HG03196 (cell line): ENCODE data around the gene ESRRB.

Experiments
- ATAC-seq: cut with Tn5 transposase; IDR thresholded peaks from one replicate; pipeline ENCODE4 v1.9.1; 2021; ENCODE audit not compliant: unreplicated experiment

Gene ESRRB

GRCh38 chr14:76439237-76439775, 63.4 kb downstream of the ESRRB start:
- no peak for ATAC-seq

DNA sequence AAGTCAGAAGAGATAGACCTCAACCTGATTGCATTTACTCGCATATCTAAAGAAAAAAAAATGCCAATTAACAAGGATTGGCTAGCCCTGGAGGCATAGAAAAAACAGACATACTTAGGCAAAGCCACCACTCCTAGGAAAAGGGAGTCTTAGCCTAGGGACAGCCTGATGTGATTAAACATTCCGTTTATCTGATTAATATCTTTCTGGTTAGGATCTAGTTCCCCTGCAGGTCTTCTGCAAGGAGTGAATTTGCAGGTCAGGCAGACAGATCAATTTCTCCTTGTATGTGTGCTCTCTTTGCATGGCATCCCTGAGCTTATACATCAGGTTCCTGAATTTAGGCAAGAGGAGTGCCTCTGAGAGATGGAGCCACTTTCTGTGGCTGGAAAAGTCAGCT, 70.5 kb downstream of the ESRRB start:
- no peak for ATAC-seq

GRCh38 chr14:76446921-76447320, 71.0 kb downstream of the ESRRB start:
- ATAC-seq = no peak

DNA sequence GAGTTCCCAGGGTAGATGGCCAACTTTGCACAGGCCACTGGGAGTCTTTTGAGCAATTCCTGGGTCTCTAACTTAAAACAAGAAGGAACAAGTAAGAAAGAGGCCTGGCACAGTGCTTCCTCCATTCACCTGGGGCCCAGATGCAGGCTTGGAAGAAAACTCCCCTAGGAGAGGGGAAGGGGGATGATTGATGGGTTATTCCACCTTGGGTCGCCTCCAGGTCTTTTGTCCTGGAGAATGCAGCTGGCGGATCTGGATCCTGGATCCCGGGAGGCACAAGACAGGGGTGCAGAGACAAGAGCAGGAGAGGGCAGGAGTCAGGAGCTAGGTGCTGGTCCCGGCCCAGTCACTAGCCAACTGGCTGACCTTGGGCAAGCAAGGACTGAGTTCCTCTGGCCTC, 74.5 kb downstream of the ESRRB start:
- no peak for ATAC-seq

GRCh38 chr14:76456200-76456599, 80.3 kb downstream of the ESRRB start:
- ATAC-seq = no peak

DNA sequence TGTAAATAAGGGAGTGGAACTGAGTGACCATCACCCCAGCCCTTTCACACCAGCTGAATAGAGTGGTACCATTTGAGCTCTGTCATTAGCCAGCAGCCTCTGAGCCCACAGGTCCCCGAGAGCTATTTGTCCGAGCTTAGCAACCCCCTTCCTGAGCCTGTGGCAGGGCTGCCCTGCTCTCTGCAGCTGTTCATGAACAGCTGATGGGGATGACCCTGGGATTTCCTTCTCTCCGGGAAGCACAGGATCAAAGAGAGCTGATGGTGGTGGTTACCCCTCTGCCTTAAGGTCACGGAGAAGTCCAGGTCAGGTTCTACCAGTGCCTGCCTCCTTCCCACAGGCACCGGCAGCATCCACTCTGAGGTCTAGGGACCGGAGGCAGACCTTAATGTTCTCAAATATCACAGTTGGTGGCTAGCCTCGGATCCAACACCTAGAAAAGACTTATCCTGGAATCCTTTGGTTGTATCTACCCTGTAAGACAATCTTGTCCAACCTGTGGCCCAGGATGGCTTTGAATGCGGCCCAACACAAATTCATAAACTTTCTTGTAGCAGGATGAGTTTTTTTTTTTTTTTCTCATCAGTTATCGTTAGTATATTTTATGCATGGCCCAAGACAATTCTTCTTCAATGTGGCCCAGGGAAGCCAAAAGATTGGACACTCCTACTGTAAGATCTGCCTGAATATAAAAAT, 81.1 kb downstream of the ESRRB start:
- ATAC-seq = no peak

DNA sequence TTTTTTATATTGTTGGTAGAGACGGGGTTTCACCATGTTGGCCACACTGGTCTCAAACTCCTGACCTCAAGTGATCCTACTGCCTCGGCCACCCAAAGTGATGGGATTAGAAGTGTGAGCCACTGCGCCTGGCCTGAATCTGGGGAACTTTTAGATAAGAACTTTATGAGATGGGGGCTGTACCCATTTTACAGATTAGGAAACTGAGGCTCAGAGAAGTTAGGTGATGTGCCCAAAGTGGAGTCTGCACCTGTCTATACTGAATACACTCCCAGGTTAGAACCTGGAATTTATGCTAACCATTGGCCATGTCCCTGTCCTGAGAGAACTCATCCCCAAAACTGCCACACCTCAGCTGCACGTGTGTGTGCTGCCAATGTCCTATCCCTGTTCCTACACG, 81.9 kb downstream of the ESRRB start:
- no peak for ATAC-seq

DNA sequence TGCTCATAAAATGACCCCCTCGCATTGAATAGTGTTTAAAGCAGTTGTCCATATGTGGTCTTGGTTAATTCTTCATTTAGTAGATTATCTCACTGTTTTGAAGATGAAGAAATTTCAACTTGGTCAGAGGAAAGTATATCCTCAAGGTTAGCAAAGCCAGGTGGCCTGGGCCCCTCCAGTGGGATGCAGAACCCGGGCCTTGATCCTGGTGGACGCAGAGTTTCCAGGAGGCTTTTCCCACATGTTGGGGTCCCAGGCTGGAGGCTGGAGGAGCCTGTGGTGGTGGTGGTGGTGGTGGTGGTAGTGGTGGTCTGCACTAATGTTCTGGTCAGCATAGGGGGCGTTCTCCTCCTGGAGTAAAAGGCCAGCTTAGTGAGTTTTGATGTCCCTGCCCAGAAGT, 85.9 kb downstream of the ESRRB start:
- no peak for ATAC-seq

DNA sequence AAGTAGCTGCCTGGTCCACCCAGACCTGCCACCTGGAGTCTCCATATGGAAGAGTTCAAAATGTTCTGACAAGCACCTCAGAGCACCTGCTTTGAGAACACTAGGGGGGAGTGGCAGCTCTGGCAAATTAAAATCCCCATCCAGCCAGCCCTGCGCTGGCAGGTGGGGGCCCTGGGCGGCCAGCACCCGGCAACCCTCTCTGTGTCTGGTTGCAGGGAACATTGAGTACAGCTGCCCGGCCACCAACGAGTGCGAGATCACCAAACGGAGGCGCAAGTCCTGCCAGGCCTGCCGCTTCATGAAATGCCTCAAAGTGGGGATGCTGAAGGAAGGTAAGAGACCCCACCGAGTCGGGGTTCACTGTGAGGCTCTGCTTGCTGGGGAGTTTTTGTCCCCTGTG, 86.4 kb downstream of the ESRRB start:
- no peak for ATAC-seq

DNA sequence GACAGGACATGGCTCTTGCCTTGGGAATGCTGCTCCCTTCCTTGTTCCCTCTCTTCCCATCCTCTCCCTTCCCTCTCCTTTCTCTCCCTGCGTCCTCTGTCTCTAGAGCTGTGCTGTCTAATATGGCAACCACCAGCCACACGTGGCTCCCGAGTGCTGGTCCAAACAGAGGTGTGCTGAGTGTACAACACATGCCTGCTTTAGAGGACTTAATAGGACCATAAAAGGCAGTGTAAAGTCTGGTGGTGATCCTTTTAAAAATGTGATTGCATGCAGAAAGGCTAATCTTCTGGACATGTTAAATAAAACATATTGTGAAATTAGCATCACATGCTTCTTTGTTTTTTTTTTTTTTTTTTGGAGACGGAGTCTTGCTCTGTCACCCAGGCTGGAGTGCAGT, 87.2 kb downstream of the ESRRB start:
- no peak for ATAC-seq

DNA sequence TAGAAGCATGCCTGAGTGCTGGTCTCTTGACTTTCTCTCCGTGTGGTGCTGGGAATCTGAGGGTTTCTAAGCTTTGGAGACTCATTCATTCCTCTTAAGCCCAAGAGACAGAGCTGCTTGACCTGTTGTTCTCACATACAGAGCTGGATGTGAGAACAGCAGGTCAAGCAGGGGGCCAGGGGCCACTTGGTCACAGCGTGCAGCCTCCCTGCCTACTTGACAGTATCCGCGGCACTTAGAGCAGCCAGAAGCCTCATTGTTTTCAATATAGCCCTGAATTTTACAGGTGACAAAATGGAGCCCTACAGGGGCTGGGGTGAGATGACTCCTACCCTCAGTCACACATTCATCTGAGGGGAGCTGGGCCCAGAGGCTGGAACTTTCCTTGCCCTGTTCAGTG, 88.9 kb downstream of the ESRRB start:
- no peak for ATAC-seq

DNA sequence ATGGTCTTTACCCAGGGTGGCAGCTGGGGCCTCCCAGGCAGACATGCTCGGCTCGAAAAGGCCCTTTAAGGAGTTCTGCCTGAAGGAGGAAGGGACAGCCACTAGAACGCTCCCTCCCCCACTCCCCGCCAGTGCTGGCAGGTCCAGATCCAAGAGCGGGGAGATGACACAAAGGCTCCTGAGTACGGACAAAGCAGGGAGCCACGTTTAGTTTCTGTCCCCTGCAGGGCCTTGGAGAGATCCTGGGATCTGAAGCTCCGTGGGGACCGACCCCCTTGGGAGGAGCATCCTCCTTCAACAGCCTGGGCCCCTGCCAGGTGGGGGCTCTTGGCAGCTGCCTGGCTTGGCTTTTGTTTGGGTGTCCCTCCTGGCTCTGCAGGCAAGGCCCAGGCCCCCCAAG, 89.7 kb downstream of the ESRRB start:
- ATAC-seq = no peak

GRCh38 chr14:76467711-76468155, 91.8 kb downstream of the ESRRB start:
- no peak for ATAC-seq

- no peak for ATAC-seq
These were observed 96.3 kb downstream of the ESRRB start for GRCh38 chr14:76472199-76472723.

DNA sequence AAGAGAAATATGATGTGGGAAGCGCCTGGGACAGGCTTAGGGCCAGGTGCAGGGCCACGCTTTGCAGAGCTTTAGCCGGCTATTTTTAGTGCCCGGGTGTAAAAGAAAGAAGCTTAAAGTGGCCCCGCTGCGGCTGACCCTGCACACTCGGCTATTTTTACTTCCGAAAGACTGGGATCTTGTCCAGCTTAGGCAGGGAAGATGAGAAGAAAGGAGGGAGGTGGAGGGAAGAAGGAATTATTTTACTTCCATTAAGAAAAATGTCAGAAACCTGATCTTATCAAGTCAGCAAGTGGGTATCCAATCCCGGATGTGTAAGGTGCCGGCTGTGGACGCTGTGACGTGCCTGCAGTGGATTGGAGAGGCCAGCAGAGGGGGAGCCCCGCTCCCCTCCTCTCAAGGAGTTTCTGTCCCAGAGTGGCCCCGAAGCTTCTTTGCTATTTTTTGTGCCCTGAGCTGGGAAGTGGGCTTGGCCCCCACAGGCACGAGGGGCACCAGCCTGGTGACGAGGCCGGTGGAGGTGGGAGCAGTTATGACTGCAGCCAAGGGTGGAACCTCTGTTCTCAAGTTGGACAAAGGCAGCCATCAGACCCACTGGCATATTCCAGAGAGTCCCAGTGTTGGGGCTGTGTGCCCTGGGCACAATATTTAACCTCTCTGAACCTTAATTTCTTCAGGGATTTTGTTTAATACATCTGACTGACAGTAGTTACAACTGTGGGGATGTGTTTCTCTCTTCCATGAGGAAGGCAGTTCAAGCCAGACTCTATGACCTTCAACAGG, 97.7 kb downstream of the ESRRB start:
- no peak for ATAC-seq

DNA sequence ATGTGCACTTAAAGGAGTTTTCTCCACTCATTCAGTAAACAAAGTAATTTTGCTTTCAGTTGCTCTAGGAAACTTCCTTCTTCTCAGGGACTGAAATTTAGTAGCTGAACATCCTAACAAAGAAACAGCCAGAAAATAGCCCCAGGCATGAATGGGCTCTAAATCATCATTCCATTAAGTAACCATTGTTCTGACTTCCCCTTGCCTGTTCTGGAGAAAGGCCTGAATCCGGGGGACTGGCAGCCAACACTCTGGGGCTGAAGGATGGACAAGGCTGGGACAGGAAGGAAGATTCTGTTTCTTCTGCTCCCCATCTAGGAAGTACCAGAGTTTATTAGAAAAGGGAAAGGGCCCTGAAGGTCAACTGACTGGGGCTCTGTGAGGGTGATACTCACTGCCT, 104.5 kb downstream of the ESRRB start:
- no peak for ATAC-seq

- no peak for ATAC-seq
These were observed 108.4 kb downstream of the ESRRB start for GRCh38 chr14:76484355-76484754.

DNA sequence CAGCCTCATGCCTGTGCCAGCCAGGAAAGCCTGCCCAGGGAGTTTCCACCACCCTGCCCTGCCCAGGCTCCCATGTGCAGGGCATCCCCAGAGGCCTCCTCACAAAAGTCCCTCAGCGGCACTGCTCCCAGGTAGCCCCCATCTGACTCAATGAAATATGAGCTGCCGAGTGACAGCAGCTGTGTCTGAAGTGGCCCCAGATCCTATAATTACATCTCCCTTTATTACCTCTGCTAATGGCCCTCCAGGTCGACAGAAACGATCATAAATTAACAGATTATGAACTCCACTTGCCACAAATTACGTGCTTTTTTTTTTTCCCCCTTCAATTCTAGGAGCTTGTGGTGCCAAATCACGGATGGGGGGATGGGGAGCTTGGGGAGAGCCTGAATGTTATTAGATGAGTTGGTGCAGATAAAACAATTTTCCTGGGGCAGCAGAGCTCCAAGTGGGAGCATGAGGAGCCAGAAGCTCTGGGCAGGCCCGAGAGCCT, 110.4 kb downstream of the ESRRB start:
- no peak for ATAC-seq

- ATAC-seq = no peak
These were observed 112.6 kb downstream of the ESRRB start for GRCh38 chr14:76488551-76488950.

DNA sequence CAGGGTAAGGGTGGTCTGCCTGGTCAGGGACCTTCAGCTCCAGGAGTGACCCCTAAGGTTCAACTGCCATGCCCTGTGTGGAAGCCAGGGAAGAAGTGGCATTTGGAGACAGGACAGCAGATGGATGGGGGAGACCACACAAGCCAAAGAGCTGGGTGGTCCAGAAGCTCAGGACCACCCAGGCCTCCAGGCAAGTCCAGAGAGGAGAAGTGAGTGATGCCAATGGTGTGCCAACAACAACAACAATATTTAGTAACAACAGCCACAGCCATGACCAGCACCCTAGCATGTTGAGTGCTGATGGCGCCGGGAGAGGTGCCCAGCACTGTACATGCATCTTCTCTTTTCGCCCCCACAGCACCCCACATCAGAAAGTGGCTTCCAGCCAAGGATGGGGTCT, 113.7 kb downstream of the ESRRB start:
- ATAC-seq = no peak

DNA sequence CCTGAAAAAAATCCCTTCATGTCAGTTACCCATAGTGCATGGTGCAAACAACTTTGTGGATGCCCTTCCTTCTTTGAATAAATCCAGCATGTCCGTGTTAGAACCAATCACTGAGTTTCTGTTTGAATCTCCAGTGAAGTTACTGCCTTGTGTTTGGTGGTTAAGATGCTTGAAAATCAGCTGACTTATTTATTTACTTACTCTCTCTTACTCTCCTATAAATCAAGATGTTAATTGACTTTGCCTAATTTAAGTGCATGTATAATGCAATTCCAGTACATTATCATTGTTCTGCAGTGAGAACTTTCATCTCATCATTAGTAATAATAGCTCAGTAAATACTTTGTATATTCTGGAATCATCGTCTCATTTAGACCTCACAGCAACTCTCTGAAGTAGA, 114.2 kb downstream of the ESRRB start:
- no peak for ATAC-seq

DNA sequence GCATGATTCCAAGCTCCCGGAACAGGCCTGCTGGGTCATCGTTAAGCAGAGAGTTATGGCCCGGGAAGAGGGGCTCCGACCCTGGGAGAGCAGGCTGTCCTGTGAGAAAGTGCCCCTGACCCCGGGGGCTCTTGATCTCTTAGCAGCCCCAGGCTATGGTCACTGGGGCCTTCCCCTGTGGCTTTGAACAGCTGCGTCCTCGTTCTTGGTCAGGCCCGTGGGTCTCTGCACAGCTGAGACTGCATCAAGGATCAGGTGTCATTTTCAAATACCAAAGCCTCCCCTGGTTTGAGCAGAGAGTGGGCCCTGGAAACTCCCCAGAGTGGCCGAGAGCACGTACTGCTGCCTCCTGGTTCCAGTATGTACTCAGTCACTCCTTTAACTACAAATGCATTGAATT, 114.8 kb downstream of the ESRRB start:
- no peak for ATAC-seq
